HG03378 (cell line): Measurements from ENCODE around the gene TMEM108.
"Not testable (repeated sequence)": the region's sequence is repeated elsewhere in the genome, so short reads cannot be mapped to it uniquely, and the experiment has no call there.

ENCODE experiments used
- ATAC-seq: cut with Tn5 transposase; IDR thresholded peaks from one replicate; pipeline ENCODE4 v1.9.1; 2021; ENCODE audit warnings: mild to moderate bottlenecking, moderate library complexity; ENCODE audit not compliant: unreplicated experiment

Gene TMEM108

GRCh38 chr3:133038089-133038730 is at the start of gene TMEM108:
Gene TMEM108 (plus strand): TSS chr3:133038391.
- ATAC-seq, result no peak

DNA sequence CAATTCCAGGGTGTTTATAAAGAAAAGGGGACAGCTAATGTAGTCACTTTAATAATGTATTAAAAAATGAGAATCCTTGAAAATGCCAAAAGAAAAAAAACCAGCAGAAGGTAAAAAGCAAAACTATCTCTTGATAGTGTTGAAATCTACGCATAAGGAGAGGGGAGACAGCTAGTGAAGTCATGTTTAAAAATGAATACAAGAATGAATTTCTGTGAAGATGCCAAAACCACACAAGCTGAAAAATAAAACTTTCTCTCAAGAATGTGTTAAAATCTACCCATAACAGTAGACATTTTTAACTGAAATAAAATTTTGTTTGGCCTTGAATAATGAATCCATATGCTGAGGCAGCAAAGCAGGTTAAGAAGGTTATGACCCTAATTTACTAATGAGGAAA is 42.2 kb upstream of the TMEM108 start:
- no peak for ATAC-seq

GRCh38 chr3:132997404-132998185 is 40.6 kb upstream of the TMEM108 start:
- ATAC-seq, result no peak

GRCh38 chr3:133005032-133005431 is 33.2 kb upstream of the TMEM108 start:
- not testable (repeated sequence) for ATAC-seq

DNA sequence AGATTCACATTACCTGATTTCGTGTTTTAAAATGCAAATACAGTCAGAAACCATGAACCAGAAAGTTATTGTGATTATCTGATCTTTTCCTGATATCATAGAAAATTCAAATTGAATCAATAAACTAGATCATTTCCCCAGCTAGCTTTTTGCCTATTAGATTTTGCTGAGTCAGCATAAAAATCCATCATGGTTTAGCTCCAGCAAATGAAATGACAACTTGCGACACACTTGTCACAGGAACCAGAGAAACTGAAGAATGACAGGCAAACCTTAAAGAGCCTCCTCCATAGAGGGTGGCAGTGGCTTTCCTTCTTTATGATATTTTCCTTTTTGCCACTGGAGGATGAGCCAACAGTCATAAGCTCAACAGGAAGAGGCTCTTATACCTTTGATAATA is 30.6 kb upstream of the TMEM108 start:
- ATAC-seq, result no peak

DNA sequence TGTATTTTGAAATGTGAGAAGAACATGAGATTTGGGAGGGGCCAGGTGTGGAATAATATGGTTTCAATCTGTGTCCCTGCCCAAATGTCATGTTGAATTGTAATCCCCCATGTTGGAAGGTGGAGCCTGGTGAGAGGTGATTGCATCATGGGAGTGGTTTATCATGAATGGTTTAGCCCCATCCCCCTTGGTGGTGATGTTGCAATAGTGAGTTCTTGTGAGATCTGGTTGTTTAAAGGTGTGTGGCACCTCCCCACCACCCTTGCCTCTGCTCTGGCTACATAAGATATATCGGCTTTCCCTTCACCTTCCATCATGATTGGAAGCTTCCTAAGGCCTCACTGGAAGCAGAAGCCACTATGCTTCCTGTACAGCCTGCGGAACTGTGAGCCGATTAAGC is 23.9 kb upstream of the TMEM108 start:
- ATAC-seq, result no peak

DNA sequence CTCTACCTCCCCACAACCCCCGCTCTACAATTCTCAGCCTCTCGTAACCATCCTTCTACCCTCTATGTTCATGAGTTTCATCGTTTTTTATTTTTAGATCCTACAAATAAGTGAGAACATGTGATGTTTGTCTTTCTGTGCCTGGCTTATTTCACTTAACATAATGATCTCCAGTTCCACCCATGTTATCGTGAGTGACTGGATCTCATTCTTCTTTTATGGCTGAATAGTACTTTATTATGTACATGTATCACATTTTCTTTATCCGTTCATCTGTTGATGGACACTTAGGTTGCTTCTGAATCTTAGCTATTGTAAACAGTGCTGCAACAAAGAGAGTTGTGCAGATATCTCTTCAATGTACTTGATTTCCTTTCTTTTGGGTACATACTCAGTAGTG is 22.6 kb upstream of the TMEM108 start:
- ATAC-seq, result not testable (repeated sequence)

- no peak for ATAC-seq
Measured at GRCh38 chr3:133016838-133017309, 21.3 kb upstream of the TMEM108 start.

DNA sequence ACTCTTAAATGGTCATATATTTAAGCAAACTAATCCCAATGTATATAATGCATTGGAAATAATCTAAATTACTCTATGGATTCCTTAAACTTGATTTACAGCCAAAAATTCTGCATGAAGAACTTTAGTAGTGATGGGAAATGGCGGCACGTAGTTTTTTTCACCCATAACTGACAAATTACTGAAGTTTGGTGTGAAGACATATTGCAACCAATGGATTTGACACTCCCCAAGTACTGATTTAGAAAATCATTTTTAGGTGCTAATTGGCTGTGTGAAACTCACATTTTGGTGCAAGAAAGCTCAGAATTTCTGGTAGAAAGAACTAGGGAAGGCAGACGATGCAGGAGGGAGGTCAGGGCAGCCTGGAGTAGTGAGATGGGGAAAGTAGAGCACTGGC is 19.3 kb upstream of the TMEM108 start:
- ATAC-seq, result no peak

DNA sequence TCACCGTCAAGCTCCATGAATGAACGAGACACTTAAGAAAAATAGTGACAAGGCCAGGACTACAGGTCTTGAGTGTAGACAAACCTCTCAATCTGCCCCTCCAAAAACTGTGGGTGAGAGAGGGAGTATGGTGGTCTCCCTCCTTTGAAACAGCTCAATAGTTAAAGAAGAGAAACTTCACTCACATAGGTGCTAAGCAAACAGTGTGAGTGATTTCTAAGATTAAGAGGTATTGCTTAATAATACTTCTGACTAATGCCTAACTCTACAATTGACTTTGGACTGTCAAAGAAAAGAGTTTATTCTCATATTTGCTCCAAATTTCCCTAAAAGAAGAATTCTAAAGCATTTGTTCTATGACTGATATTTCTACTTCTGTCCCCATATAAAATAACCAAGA is 17.0 kb upstream of the TMEM108 start:
- no peak for ATAC-seq

DNA sequence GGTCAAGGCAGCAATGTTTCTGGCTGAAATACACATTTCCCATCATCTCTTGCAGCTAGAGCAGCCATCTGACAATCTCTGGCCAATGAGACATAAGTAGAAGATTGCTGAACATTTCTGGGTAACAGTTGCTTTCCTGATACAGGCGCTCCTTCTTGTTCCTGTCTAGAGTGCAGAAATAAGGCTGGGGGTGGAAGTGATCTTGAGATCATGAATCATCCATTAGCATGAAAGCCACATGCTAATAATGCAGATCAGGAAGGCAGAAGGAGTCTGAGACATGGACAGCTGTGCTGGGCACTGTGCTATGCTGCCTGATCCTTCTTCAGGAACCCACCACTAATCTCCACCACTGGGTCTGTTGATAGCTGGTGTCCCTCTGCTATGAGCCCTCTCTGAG is 14.8 kb upstream of the TMEM108 start:
- ATAC-seq, result no peak

DNA sequence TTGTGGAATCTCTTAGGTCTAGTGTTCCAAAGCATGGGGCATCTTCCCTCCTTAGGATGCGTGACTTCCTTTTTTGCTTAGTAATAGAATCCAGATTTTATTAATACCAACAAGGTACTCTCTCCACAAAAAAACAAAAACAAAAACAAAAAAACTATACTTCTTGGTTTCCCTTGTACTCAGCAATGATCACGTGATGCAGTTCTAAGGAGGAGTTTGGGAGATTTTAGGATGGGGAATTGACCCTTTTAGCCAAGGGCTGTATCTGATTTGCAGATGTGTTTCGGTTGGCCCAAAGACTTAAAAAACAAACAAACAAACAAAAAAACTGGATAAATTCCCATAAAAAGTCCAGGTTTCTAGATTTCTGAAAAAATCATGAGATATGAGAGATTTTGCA is 12.6 kb upstream of the TMEM108 start:
- ATAC-seq, result no peak

GRCh38 chr3:133032301-133032700 is 5.9 kb upstream of the TMEM108 start:
- ATAC-seq, result no peak

DNA sequence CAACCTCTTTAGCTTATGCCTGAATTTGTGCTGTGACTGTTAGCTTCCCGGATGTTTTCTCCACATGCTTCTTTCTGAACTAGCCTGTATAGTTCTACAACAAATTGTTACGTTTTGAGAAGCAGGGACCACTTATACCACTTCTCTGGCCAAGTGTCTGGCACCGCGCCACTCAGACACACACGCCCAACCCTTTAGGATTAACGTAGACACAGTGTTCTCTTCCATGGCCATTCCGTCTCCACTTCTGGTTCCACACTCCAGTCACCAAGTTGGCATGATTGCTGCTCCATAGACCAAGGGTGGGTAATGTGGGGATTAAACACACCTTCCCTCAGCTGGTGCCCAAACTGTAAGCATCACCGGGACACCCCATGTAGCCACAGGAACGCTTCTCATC is 755 bp upstream of the TMEM108 start:
- ATAC-seq, result no peak

GRCh38 chr3:133038731-133039375 is 662 bp downstream of the TMEM108 start:
- no peak for ATAC-seq

- ATAC-seq, result no peak
Measured at GRCh38 chr3:133040696-133041523, 2.7 kb downstream of the TMEM108 start.

DNA sequence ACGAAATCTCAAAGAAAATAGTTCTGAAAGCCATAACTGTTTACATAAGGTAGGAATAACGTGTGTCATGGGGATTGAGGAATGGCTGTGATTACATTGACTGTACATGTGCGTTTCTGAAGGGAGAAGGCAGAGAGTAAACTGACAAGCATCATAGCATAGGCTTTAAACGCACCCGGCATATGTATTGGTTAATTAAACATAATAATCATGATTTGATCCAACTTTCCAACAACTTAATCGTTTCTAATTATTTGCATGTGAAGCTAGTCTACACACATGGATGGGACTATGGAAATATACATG is 3.3 kb downstream of the TMEM108 start:
- ATAC-seq, result no peak

- ATAC-seq, result no peak
Measured at GRCh38 chr3:133042778-133043177, 4.6 kb downstream of the TMEM108 start.

DNA sequence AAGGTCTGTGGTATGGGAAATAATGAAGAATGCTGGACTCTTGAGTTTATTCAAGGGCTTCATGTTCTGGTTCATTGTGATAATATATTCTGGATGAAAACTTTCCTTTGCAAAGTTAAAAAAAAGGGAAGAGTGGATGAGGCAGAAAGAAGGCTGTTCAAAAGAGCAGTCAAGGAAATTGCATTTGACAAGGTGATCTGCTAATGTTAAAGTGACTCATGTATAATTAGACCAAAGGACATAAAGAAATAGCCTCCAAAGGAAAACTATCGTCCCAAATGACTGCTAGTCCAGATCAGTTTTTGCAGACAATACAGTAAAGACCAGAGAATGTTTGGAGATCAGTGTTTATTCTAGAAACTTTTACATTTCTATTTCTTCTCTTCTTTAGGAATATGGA is 9.8 kb downstream of the TMEM108 start:
- ATAC-seq, result no peak

GRCh38 chr3:133049491-133049890 is 11.3 kb downstream of the TMEM108 start:
- ATAC-seq, result no peak

DNA sequence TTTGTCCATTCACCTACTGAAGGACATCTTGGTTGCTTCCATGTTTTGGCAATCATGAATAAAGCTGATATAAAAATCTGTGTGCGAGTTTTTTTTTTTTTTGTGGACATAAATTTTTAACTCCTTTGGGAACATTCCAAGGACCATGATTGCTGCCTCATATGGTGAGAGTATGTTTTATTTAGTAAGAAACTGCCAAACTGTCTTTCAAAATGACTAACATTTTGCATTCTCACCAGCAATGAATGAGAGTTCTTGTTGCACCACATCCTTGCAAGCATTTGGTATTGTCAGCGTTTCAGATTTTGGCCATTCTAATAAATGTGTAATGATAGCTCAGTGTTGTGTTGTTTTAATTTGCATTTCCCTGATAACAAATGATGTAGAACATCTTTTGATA is 12.7 kb downstream of the TMEM108 start:
- no peak for ATAC-seq
